K562 (cell line): ENCODE data around the gene ZNF334.

ENCODE experiments used
- BHLHE40 ChIP-seq: IDR thresholded peaks from 2 replicates; pipeline ENCODE4 v1.6.1; 2011; ENCODE audit warnings: low read length, improper control_type of control experiment
- CBFB ChIP-seq: sonication (generic); formaldehyde crosslinking; IDR thresholded peaks from 2 replicates; pipeline ENCODE4 v1.4.0; 2020; ENCODE audit warnings: mild to moderate bottlenecking, missing genetic modification reagents
- CTCF ChIP-seq, 3 experiments: IDR thresholded peaks in 2 of 3; conservative IDR thresholded peaks in 1 of 3; 2 replicates each; pipeline ENCODE4 v1.5.1; 2011 to 2012; ENCODE audit warnings: low read length in 3 of 3, mild to moderate bottlenecking in 3 of 3, control low read depth in 2 of 3, improper control_type of control experiment in 1 of 3, inconsistent platforms in 1 of 3, low read depth in 1 of 3, mixed read lengths in 1 of 3, moderate library complexity in 1 of 3; ENCODE audit not compliant: insufficient read depth in 2 of 3
- EGR1 ChIP-seq: fragments of 450-650 bp; conservative IDR thresholded peaks from 2 replicates; pipeline ENCODE4 v1.6.1; 2017; ENCODE audit warnings: mild to moderate bottlenecking
- ELF4 ChIP-seq: fragments of 450-650 bp; formaldehyde crosslinking; IDR thresholded peaks from 2 replicates; pipeline ENCODE4 v1.4.0; 2022; ENCODE audit warnings: missing genetic modification characterization
- FOXM1 ChIP-seq, 2 experiments: fragments of 450-650 bp in 1 of 2; sonication (generic) in 1 of 2; formaldehyde crosslinking in 1 of 2; IDR thresholded peaks; 2 replicates each; pipeline versions ENCODE4 v1.6.1 to v1.9.0; 2017 to 2022; ENCODE audit warnings: low read depth in 2 of 2, mild to moderate bottlenecking in 2 of 2, missing genetic modification reagents in 1 of 2, moderate library complexity in 1 of 2
- HMG20B ChIP-seq: fragments of 250-450 bp; sonication (Bioruptor Pico); IDR thresholded peaks from 2 replicates; pipeline ENCODE4 v1.5.0; 2021; ENCODE audit warnings: mild to moderate bottlenecking
- MXI1 ChIP-seq: IDR thresholded peaks from 2 replicates; pipeline ENCODE4 v1.6.1; 2011; ENCODE audit warnings: low read depth, mild to moderate bottlenecking, improper control_type of control experiment, low read length
- REST ChIP-seq, 2 experiments: fragments of 450-650 bp; formaldehyde crosslinking in 1 of 2; IDR thresholded peaks; 2 replicates each; pipeline versions ENCODE4 v1.4.0 to v1.6.1; 2014 to 2020; ENCODE audit warnings: mild to moderate bottlenecking in 2 of 2, borderline replicate concordance in 1 of 2, low read depth in 1 of 2
- STAT6 ChIP-seq: sonication (generic); formaldehyde crosslinking; IDR thresholded peaks from 2 replicates; pipeline ENCODE4 v1.8.1; 2023; ENCODE audit warnings: mild to moderate bottlenecking, missing genetic modification reagents
- TBP ChIP-seq: optimal IDR thresholded peaks from 2 replicates; pipeline ENCODE3; 2011; ENCODE audit warnings: low read depth, low read length, improper control_type of control experiment
- TEAD2 ChIP-seq: fragments of 450-650 bp; IDR thresholded peaks from 2 replicates; pipeline ENCODE4 v1.6.1; 2016; ENCODE audit warnings: missing genetic modification characterization, control low read depth, missing compliant biosample characterization
- ZNF717 ChIP-seq: fragments of 250-450 bp; sonication (Bioruptor Pico); IDR thresholded peaks from 2 replicates; pipeline ENCODE4 v1.5.0; 2021

GRCh38 chr20:46485431-46485830 is 27.9 kb downstream of the ZNF334 start:
- TF ChIP-seq ZNF717 (CRISPR knock-in tag) (no peak), FOXM1 (IDR thresholded peaks at IDR 0.05; ENCODE audit: low read depth) (no peak), FOXM1 (CRISPR knock-in tag; IDR thresholded peaks at IDR 0.05; ENCODE audit: low read depth) (no peak), CTCF (IDR thresholded peaks at IDR 0.05 in 2 of 3, conservative IDR thresholded peaks at IDR 0.05 in 1 of 3; ENCODE audit: insufficient read depth in 2 of 3, low read depth in 1 of 3, low read length in 3 of 3) (no peak), BHLHE40 (no peak), REST (IDR thresholded peaks at IDR 0.05; ENCODE audit: borderline replicate concordance) (no peak), REST (CRISPR knock-in tag; IDR thresholded peaks at IDR 0.05; ENCODE audit: low read depth) (no peak), ELF4 (CRISPR knock-in tag) (no peak), HMG20B (no peak), MXI1 (no peak), CBFB (no peak), TEAD2 (tag) (no peak), EGR1 (no peak), TBP (no peak), STAT6 (CRISPR knock-in tag) (no peak)
